Osteocyte (in vitro differentiated cells): ENCODE results near the gene STARD5. TPM values are rescaled to one million over a fixed set of nuclear protein-coding genes. Genes with fewer than 3 reads are reported as not detected.

Source experiments
- DNase-seq: peaks from one replicate; pipeline ENCODE4 v3.0.0; 2021; ENCODE audit warnings: mixed read lengths; ENCODE audit not compliant: unreplicated experiment; ENCODE audit errors: extremely low spot score
- H3K27ac Mint-ChIP-seq: one replicate; pipeline ENCODE4 v1.8.0; 2021; ENCODE audit warnings: mild to moderate bottlenecking, mixed read lengths; ENCODE audit not compliant: unreplicated experiment
- H3K27me3 Mint-ChIP-seq: one replicate; pipeline ENCODE4 v1.8.0; 2021; ENCODE audit warnings: mixed read lengths; ENCODE audit not compliant: unreplicated experiment
- H3K36me3 Mint-ChIP-seq: one replicate; pipeline ENCODE4 v1.8.0; 2021; ENCODE audit warnings: mixed read lengths; ENCODE audit not compliant: unreplicated experiment
- H3K4me1 Mint-ChIP-seq: one replicate; pipeline ENCODE4 v1.8.0; 2021; ENCODE audit warnings: mixed read lengths; ENCODE audit not compliant: unreplicated experiment
- H3K4me3 Mint-ChIP-seq: one replicate; pipeline ENCODE4 v1.8.0; 2021; ENCODE audit warnings: mild to moderate bottlenecking, moderate library complexity, mixed read lengths; ENCODE audit not compliant: unreplicated experiment
- H3K9me3 Mint-ChIP-seq: one replicate; pipeline ENCODE4 v1.8.0; 2021; ENCODE audit warnings: mixed read lengths; ENCODE audit not compliant: unreplicated experiment
- CTCF ChIP-seq: fragments of 200-600 bp; sonication (generic); IDR thresholded peaks from 2 replicates; pipeline ENCODE4 v1.5.0; 2021; ENCODE audit warnings: antibody characterized with exemption, mild to moderate bottlenecking, moderate library complexity
- total RNA-seq: library from RNA; stranded (reverse); gene quantifications from 2 replicates; pipeline ENCODE4 v1.2.1, GENCODE V29; 2021

The STARD5 gene
- total RNA-seq, 1 donor from 2014 or later = 1.3 TPM

- Mint-ChIP-seq H3K27me3 (peaks cover 25% of the 10 kb centered on the region), H3K4me1 (no peaks in the 10 kb centered on the region), H3K36me3 (no peaks in the 10 kb centered on the region), H3K9me3 (no peaks in the 10 kb centered on the region), H3K27ac (no peak overlapping the region), H3K4me3 (no peak overlapping the region)
- TF ChIP-seq CTCF = no peak
- DNase-seq = no peak
Observed at GRCh38 chr15:81363276-81363675, 39.3 kb upstream of the STARD5 start.

GRCh38 chr15:81362790-81363189 is 38.8 kb upstream of the STARD5 start:
- no peak for TF ChIP-seq CTCF
- no peaks in the 10 kb centered on the region for H3K9me3 Mint-ChIP-seq
- no peaks in the 10 kb centered on the region for H3K36me3 Mint-ChIP-seq
- H3K27ac Mint-ChIP-seq = no peak overlapping the region
- no peak for DNase-seq
- no peak overlapping the region for H3K4me3 Mint-ChIP-seq
- no peaks in the 10 kb centered on the region for H3K4me1 Mint-ChIP-seq
- H3K27me3 Mint-ChIP-seq = peaks cover 27% of the 10 kb centered on the region

GRCh38 chr15:81361891-81362290 is 38.0 kb upstream of the STARD5 start:
- TF ChIP-seq CTCF = no peak
- DNase-seq = peak; percentile 46
- Mint-ChIP-seq H3K27me3 (peaks cover 34% of the 10 kb centered on the region), H3K4me3 (no peak overlapping the region), H3K36me3 (no peaks in the 10 kb centered on the region), H3K4me1 (no peaks in the 10 kb centered on the region), H3K27ac (no peak overlapping the region), H3K9me3 (no peaks in the 10 kb centered on the region)

GRCh38 chr15:81360491-81360890 is 36.5 kb upstream of the STARD5 start:
- no peaks in the 10 kb centered on the region for H3K4me1 Mint-ChIP-seq
- no peaks in the 10 kb centered on the region for H3K36me3 Mint-ChIP-seq
- DNase-seq = peak; percentile 60
- H3K9me3 Mint-ChIP-seq = no peaks in the 10 kb centered on the region
- H3K27me3 Mint-ChIP-seq = peaks cover 34% of the 10 kb centered on the region
- H3K4me3 Mint-ChIP-seq = no peak overlapping the region
- no peak for TF ChIP-seq CTCF
- no peak overlapping the region for H3K27ac Mint-ChIP-seq

- Mint-ChIP-seq H3K9me3 (no peaks in the 10 kb centered on the region), H3K4me3 (no peak overlapping the region), H3K27me3 (peaks cover 41% of the 10 kb centered on the region), H3K4me1 (no peaks in the 10 kb centered on the region), H3K36me3 (no peaks in the 10 kb centered on the region), H3K27ac (no peak overlapping the region)
- no peak for TF ChIP-seq CTCF
- DNase-seq = peak; percentile 46
Observed at GRCh38 chr15:81358248-81358647, 34.3 kb upstream of the STARD5 start.
